Spleen (tissue), 7 donors: ENCODE results near the gene FBXO11.

Source experiments
- POLR2A ChIP-seq, 3 donors: fragments of 450-650 bp; IDR thresholded peaks; one replicate each; pipeline ENCODE4 v1.5.1; 2017; ENCODE audit warnings: antibody characterized with exemption in 3 of 3, mild to moderate bottlenecking in 1 of 3
- POLR2AphosphoS5 ChIP-seq, 3 donors: sonication (generic); formaldehyde crosslinking; IDR thresholded peaks; one replicate each; pipeline ENCODE4 v1.5.1; 2017; ENCODE audit warnings: antibody characterized with exemption in 3 of 3
- TF ChIP-seq, protein P1 (sequence below), 11 experiments: fragments of 200-600 bp in 7 of 11; fragments of 450-650 bp in 4 of 11; sonication (generic) in 4 of 11; IDR thresholded peaks in 8 of 11; conservative IDR thresholded peaks in 3 of 11; 1 replicate in 7 of 11; 2 replicates in 4 of 11; pipeline versions ENCODE4 v1.4.0 to v1.8.0; 2016 to 2021; ENCODE audit warnings: antibody characterized with exemption in 11 of 11, inconsistent platforms in 4 of 11, mild to moderate bottlenecking in 1 of 11
- donor health status: DM: no; HTN: no; CAD: no; lungs with moderate emphysema.
- donor health status: DM: no; HTN: no; CAD: no.
- donor health status: DM: no; HTN: no; CAD: no.

DNA sequence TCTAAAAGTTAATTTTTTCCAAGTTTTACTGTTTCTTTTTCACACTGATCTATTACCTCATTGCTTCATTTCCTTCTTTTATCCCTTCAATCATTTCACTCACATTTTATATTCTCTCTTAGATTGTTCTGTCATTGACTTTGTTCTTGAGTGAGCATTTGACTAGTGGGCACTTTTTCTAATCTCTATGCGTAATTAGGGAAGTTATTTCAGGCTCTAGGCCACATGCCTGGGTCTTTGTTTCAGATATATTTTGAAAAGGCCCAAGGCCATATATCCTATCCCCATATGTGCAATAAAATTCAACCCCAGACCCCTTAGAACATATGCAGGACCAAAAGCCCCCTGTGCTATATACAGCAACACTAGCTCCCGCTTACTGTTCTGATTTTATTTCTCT lies 62.1 kb downstream of the FBXO11 start:
- TF ChIP-seq POLR2A (IDR thresholded peaks at IDR 0.05), result no peak
- TF ChIP-seq POLR2AphosphoS5 (IDR thresholded peaks at IDR 0.05), result no peak
- TF ChIP-seq, protein P1, sequence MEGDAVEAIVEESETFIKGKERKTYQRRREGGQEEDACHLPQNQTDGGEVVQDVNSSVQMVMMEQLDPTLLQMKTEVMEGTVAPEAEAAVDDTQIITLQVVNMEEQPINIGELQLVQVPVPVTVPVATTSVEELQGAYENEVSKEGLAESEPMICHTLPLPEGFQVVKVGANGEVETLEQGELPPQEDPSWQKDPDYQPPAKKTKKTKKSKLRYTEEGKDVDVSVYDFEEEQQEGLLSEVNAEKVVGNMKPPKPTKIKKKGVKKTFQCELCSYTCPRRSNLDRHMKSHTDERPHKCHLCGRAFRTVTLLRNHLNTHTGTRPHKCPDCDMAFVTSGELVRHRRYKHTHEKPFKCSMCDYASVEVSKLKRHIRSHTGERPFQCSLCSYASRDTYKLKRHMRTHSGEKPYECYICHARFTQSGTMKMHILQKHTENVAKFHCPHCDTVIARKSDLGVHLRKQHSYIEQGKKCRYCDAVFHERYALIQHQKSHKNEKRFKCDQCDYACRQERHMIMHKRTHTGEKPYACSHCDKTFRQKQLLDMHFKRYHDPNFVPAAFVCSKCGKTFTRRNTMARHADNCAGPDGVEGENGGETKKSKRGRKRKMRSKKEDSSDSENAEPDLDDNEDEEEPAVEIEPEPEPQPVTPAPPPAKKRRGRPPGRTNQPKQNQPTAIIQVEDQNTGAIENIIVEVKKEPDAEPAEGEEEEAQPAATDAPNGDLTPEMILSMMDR (IDR thresholded peaks at IDR 0.05 in 8 of 11, conservative IDR thresholded peaks at IDR 0.05 in 3 of 11), result no peak
